Glomerular endothelial cell (primary cell): ENCODE data around the gene C20orf144. TPM values are rescaled to one million over a fixed set of nuclear protein-coding genes. Genes with fewer than 3 reads are reported as not detected.

ENCODE experiments used
- DNase-seq: peaks from one replicate; pipeline ENCODE4 v3.0.0-alpha.2; 2011; ENCODE audit warnings: low read depth, low spot score; ENCODE audit errors: extremely low read depth
- total RNA-seq: library from RNA; depleted of rRNA; stranded (reverse); fragments of >200 nt; gene quantifications from 2 replicates; pipeline ENCODE4 v1.2.3, GENCODE V29; 2015

C20orf144 gene
- total RNA-seq, 1 donor from 2014 or later, result not detected

DNA sequence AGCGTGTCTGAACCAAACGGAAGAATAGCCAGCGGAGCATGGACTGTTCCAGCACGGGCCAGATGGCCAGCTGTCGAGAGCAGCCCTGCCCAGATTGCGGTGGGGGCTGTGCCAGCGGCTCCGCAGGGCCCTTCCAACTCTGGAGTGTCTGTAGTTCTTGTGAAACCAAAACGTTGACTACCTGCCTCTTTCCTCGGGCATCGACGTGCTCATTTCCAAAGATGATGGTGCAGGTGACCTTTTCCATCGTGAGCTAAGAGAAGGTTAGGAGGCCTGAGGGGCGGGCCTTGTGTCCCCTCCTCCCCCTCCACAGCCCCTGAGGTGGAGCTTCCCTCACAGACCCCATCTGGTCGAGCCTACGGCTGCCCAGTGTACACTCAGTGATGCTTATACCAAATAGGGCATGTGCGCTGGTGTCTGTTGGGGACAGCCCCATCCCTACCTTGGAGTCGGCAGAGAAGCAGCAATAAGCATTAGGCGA, 12.9 kb upstream of the C20orf144 start:
- DNase-seq, result no peak

GRCh38 chr20:33650111-33650752, 11.9 kb upstream of the C20orf144 start:
- DNase-seq, result no peak

- no peak for DNase-seq
These were observed 11.2 kb upstream of the C20orf144 start for GRCh38 chr20:33650753-33651561.

GRCh38 chr20:33651562-33652048, 10.5 kb upstream of the C20orf144 start:
- no peak for DNase-seq

DNA sequence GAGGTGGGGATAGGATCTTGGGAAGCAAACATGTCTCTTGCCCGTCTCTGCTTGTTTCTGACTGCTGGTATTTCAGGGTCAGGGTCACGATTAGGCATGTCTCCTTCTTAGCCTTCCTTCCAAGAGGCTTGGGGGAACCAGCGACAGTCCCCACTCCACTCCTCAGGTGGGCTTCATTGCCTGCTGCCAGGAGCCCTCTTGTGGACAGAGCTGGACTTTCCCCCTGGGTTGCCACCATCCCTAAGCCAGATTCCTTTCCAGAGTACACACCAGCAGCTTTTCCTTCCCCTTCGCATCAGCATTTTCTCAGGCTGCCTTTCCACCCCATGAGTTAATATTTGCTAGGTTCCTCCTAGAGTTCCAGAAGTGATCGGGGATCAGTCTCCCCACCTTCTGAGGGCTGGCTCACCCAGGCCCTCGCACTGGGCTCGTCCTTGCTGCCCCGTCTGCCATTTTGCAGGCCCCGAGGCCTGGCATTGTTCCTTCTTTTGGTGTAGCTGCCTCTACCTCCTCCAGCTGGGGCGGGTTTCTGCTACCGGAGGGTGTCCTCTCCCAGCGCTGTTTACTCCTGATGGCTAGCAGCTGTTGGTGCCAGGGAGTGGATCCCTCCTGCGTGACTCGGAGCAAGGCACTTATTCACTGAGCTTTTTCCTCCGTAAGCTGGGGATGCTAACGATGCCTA, 8.8 kb upstream of the C20orf144 start:
- DNase-seq, result no peak

DNA sequence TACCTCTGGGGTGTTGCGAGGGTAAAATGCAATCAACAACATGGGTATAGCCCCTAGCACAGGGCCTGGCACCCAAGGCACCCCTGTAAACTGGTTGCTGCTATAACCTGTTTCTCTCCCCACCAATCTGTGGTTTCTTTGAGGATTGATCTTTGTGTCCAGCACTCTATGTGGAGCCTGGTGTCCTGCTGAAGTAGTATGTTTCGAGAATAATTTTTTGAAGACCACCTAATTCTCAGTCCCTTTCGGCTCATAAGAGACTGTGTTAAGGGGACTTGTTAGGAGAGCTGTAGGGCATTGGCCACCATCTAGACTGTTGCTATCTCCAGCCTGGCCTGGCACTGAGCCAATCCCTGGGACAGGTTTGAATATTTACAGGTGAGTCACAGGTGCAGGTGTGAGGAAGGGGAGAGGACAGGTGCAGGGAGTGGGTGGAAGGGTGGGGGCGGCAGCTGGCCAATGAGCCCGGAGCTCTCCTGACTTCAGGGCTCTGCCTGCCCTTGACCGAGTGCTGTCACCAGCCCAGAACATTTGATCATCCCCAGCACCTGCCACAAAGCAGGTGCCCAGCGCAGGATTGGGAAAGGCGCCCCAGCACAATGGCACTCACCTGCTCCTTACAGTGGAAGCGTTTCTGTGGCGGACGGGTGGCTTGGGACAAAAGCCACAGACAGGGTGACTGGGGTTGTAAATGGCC, 8.1 kb upstream of the C20orf144 start:
- no peak for DNase-seq

DNA sequence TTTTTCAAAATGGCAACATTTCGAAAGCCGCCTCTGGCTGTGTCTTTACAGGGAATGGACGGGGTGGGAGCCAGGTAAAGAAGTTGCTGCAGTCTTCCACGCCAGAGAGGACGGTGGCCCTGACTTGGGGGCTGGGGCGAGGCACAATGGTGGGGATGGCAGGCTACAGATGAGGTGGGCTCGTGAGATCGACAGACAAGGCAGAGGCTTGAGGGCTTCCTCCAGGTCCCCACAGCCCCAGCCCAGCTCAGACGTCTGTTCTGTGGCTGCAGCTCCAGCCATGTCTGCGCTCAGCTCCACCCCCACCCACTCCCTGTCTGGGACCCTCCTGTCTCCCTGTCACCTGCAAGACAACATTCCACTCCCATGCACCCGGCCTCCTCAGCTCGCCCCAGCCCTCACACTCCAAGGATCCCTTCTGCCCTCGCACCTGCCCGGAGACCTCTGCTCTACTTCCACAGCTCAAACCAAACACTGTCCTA, 7.4 kb upstream of the C20orf144 start:
- no peak for DNase-seq

DNA sequence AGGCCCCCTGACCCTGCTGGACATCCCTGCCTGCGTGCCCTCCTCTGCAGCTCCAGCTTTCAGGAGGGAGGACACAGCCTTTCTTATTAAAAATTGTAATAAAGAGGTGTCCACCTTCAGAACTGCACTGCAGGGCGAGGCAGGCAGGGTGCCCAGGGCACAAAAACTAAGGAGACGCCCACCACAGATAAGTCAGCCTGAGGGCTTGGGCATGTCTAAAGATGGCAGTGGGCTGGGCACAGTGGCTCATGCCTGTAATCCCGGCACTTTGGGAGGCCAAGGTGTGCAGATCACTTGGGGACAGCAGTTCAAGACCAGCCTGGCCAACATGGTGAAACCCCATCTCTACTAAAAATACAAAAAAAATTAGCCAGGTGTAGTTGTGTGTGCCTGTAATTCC, 7.0 kb upstream of the C20orf144 start:
- no peak for DNase-seq

DNA sequence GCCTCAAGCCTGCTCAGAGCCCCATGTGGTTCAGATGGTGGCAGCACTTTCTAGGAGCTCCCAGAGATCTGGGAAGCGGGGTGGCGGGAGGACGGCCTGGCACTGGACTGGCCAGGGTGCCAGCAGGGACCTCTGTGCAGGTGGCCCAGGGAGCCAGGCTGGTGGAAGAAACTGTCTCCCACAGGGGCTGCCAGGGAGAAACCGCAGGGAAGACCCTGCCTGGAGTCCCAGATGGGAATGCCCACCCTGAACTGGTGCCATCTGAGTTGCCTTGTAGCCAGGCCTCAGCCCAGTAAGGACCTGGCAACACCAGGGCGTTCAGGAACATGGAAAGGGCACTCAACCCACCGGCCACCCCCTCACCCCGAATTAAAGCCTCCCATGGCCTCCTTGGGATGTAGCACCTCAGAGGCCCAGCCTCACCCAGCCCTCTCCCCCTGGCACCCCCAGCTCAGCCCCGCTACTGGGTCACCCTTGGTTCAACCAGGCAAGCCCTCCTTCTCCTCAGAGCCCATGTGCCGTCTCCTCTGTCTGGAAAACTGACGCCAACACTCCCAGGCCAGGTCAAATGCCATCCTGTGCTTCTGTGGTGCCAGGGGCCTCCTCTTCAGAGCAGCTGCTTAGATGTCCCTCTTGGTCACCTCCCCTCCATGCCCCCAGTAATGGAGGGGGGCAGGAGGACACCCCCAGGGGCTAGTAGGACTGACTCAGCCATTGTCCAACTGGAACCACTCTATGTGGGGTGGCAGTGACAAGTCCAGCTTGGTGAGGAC, 5.9 kb upstream of the C20orf144 start:
- no peak for DNase-seq

- no peak for DNase-seq
These were observed 5.1 kb upstream of the C20orf144 start for GRCh38 chr20:33656783-33657703.

DNA sequence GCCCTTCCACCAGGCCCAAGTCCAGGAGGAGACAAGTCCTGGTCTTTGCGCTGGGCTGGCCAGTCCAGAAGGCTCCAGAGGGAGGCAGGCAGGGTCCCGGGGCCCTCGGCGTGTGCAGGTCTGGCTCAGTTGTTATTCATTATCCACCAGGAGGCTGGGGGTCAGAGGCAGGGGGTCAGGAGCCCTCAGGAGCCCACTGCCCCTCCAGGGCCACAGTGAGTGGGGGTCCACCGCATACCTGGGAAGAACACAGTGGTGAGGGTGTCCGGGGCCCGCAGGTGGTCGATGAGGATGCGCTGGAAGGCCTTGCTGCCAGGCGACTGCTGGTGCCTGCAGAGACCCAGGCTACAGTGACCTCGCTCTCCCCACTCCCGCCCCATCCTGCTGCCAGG, 4.4 kb upstream of the C20orf144 start:
- DNase-seq, result no peak

GRCh38 chr20:33658510-33658909, 3.6 kb upstream of the C20orf144 start:
- no peak for DNase-seq

GRCh38 chr20:33658929-33659328, 3.2 kb upstream of the C20orf144 start:
- no peak for DNase-seq

GRCh38 chr20:33659341-33660034, 2.6 kb upstream of the C20orf144 start:
- DNase-seq, result no peak

- no peak for DNase-seq
These were observed 2.0 kb upstream of the C20orf144 start for GRCh38 chr20:33660035-33660684.

- no peak for DNase-seq
These were observed 1.5 kb upstream of the C20orf144 start for GRCh38 chr20:33660685-33661058.

DNA sequence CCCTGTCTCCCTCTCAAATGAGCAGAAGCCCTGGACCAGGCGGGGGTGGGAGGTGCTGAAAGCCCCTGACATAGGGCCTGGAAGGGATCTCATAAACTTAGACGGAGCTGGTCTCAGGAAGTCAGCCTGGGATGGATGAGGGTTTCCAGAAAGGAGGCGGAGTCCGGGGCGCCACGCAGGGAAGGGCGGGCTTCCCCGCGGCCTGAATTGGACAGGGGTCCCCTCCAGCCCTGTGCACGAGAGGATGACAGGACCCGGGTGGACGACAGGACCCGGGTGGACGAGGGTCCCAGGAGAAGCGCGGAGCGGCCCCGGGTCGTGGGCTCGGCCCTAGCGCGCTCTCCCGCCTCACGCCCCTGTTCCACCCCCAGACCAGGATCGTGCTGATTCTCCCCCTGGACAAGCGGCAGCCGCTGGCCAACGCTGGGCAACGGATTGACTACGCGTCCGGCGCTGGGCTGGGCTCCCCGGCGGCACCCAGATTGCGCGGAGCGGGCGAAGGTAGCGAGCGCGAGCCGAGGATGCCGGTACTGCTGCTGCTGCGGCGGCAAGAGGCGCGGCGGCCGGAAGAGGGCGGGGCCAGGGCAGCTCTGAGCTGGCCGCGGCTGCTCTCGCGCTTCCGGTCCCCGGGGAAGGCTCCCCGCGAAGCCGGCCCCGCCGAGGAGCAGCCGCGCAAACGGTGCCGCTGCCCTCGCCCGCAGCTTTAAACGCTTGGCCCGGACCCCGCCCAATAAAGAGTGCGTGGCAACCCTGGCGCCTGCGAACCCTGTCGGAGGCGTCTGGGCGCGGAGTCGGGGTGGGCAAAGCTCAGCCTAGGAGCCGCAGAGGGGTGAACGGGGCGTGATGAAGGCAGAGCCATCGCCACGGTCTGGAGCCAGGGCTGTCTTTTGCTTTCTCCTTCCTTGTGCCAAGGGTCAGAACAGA, 1.3 kb downstream of the C20orf144 start:
- no peak for DNase-seq
